HepG2 (cell line): ENCODE results near the gene OST4. TPM values are rescaled to one million over a fixed set of nuclear protein-coding genes. Genes with fewer than 3 reads are reported as not detected.

Source experiments
- ELF3 ChIP-seq: IDR thresholded peaks from 2 replicates; pipeline ENCODE4 v1.6.1; 2016; ENCODE audit warnings: missing genetic modification reagents, missing compliant biosample characterization
- GTF3A ChIP-seq: sonication (generic); formaldehyde crosslinking; conservative IDR thresholded peaks from 2 replicates; pipeline ENCODE4 v1.4.0; 2020; ENCODE audit warnings: mild to moderate bottlenecking, missing genetic modification reagents
- HCFC1 ChIP-seq: fragments of 150-350 bp; IDR thresholded peaks from 2 replicates; pipeline ENCODE4 v1.6.1; 2014; ENCODE audit warnings: low read depth, low read length
- HNRNPK ChIP-seq: fragments of 200-400 bp; formaldehyde crosslinking; IDR thresholded peaks from 2 replicates; pipeline ENCODE4 v1.6.1; 2018; ENCODE audit warnings: low read length, low read depth, moderate library complexity, mild to moderate bottlenecking; ENCODE audit not compliant: poor library complexity, severe bottlenecking
- JDP2 ChIP-seq: sonication (generic); formaldehyde crosslinking; IDR thresholded peaks from 2 replicates; pipeline ENCODE4 v1.8.1; 2022; ENCODE audit warnings: missing genetic modification reagents, borderline replicate concordance
- POLR2G ChIP-seq: fragments of 200-400 bp; formaldehyde crosslinking; IDR thresholded peaks from 2 replicates; pipeline ENCODE4 v1.6.1; 2018; ENCODE audit warnings: mild to moderate bottlenecking, low read depth, low read length, moderate library complexity
- RBM39 ChIP-seq: fragments of 200-400 bp; formaldehyde crosslinking; IDR thresholded peaks from one replicate; pipeline ENCODE4 v1.6.1; 2018; ENCODE audit warnings: antibody characterized with exemption, mild to moderate bottlenecking, low read depth, low read length; ENCODE audit not compliant: poor library complexity, severe bottlenecking
- SATB2 ChIP-seq: sonication (generic); formaldehyde crosslinking; IDR thresholded peaks from 2 replicates; pipeline ENCODE4 v1.5.0; 2020; ENCODE audit warnings: missing genetic modification reagents
- SIN3A ChIP-seq: IDR thresholded peaks from 2 replicates; pipeline ENCODE4 v1.6.1; 2011; ENCODE audit warnings: low read depth, mild to moderate bottlenecking, control low read depth, low read length, borderline replicate concordance
- SNAPC2 ChIP-seq: sonication (generic); formaldehyde crosslinking; IDR thresholded peaks from 2 replicates; pipeline ENCODE4 v1.8.1; 2022; ENCODE audit warnings: mild to moderate bottlenecking, missing genetic modification reagents
- TAF1 ChIP-seq: sonication (generic); formaldehyde crosslinking; IDR thresholded peaks from 2 replicates; pipeline ENCODE4 v1.4.0; 2020; ENCODE audit warnings: missing genetic modification reagents
- ZBTB7B ChIP-seq: sonication (generic); formaldehyde crosslinking; IDR thresholded peaks from 2 replicates; pipeline ENCODE4 v1.4.0; 2020; ENCODE audit warnings: missing genetic modification reagents
- ZNF264 ChIP-seq: sonication (generic); formaldehyde crosslinking; IDR thresholded peaks from 2 replicates; pipeline ENCODE4 v1.4.0; 2020; ENCODE audit warnings: missing genetic modification reagents
- ZNF33B ChIP-seq: sonication (generic); formaldehyde crosslinking; IDR thresholded peaks from 2 replicates; pipeline ENCODE4 v1.5.1; 2020; ENCODE audit warnings: mild to moderate bottlenecking, missing genetic modification reagents
- ZNF34 ChIP-seq: sonication (generic); formaldehyde crosslinking; IDR thresholded peaks from 2 replicates; pipeline ENCODE4 v1.4.0; 2020; ENCODE audit warnings: mild to moderate bottlenecking, missing genetic modification reagents, borderline replicate concordance
- ZNF557 ChIP-seq: sonication (generic); formaldehyde crosslinking; IDR thresholded peaks from 2 replicates; pipeline ENCODE4 v1.4.0; 2020; ENCODE audit warnings: missing genetic modification reagents
- ZNF607 ChIP-seq: sonication (generic); formaldehyde crosslinking; IDR thresholded peaks from 2 replicates; pipeline ENCODE4 v1.5.1; 2020; ENCODE audit warnings: missing genetic modification reagents, mild to moderate bottlenecking, borderline replicate concordance
- ZNF749 ChIP-seq: sonication (generic); formaldehyde crosslinking; IDR thresholded peaks from 2 replicates; pipeline ENCODE4 v1.8.0; 2022; ENCODE audit warnings: mild to moderate bottlenecking, missing genetic modification reagents, moderate library complexity, borderline replicate concordance
- ZNF780A ChIP-seq: sonication (generic); formaldehyde crosslinking; IDR thresholded peaks from 2 replicates; pipeline ENCODE4 v1.8.0; 2022; ENCODE audit warnings: mild to moderate bottlenecking, missing genetic modification reagents, moderate library complexity
- ZSCAN29 ChIP-seq: sonication (generic); formaldehyde crosslinking; conservative IDR thresholded peaks from 2 replicates; pipeline ENCODE4 v1.4.0; 2020; ENCODE audit warnings: mild to moderate bottlenecking, missing genetic modification reagents
- polyA plus RNA-seq, 8 experiments: library from polyadenylated mRNA; depleted of rRNA in 3 of 8; stranded (reverse) in 7 of 8; unstranded in 1 of 8; fragments of >200 nt; fragmentation: Illumina TruSeq in 4 of 8; extraction: Trizol in 4 of 8; gene quantifications; 2 replicates each; pipeline versions ENCODE4 v1.2.1 to v1.2.3, GENCODE V29; 2011 to 2016; ENCODE audit warnings: low read depth in 4 of 8, missing spikeins in 1 of 8, mixed read lengths in 1 of 8; ENCODE audit not compliant: insufficient read depth in 1 of 8
- total RNA-seq, 5 experiments: library from RNA; depleted of rRNA; stranded (reverse); fragments of >200 nt; fragmentation: Illumina TruSeq; extraction: Trizol; gene quantifications; 2 replicates each; pipeline ENCODE4 v1.2.3, GENCODE V29; 2016; ENCODE audit warnings: low read depth in 1 of 5
- TF ChIP-seq, protein P1 (sequence below): sonication (generic); formaldehyde crosslinking; IDR thresholded peaks from 2 replicates; pipeline ENCODE4 v1.5.0; 2020; ENCODE audit warnings: missing genetic modification reagents
- TF ChIP-seq, protein P2 (sequence below): IDR thresholded peaks from 2 replicates; pipeline ENCODE4 v1.6.1; 2012; ENCODE audit warnings: low read depth, low read length, improper control_type of control experiment
- TF ChIP-seq, protein P3 (sequence below): sonication (generic); formaldehyde crosslinking; IDR thresholded peaks from 2 replicates; pipeline ENCODE4; 2020; ENCODE audit warnings: missing genetic modification reagents, mild to moderate bottlenecking, borderline replicate concordance

The OST4 gene
- total and polyA plus RNA-seq, 2 of the 13 experiments (the other 11 are each of a cell fraction or from before 2014, with no cell fraction given), result 498 to 584 TPM

DNA sequence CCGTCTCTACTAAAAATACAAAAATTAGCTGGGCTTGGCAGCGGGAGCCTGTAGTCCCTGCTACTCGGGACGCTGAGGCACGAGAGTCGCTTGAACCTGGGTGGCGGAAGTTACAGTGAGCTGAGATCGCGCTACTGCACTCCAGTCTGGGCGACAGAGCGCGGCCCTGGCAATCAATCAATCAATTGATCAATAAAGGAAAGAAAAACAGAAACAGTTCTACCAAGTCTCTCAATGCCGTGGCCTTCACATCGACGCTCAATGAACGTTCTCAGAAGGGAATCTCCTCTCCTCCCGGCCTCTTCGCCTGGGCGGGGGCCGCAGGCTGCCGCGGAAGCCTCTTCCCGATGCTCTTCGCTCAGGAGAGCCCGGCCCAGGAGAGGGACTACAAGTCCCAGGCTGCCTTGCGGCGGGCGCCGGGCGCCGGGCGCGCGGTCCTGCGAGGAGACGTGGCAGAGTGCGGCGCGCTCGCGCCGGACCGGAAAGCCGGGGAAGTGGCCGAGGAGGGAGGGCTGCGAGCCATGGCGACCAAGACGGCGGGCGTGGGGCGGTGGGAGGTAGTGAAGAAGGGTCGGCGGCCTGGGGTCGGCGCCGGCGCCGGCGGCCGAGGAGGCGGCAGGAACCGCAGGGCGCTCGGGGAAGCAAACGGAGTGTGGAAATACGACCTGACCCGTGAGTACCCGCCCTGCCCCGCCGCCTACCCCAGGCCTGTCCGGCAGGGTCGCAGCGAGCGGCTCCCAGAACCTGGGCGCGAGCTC, 38.8 kb downstream of the OST4 start, which contains the start of gene TMEM214 (continued):
- peak; percentile 72; the same call in 1 of the 2 replicates for TF ChIP-seq ZNF780A
- peak; percentile 53; the same call in 1 of the 2 replicates for TF ChIP-seq ZNF33B (CRISPR knock-in tag)
- TF ChIP-seq, protein P1, sequence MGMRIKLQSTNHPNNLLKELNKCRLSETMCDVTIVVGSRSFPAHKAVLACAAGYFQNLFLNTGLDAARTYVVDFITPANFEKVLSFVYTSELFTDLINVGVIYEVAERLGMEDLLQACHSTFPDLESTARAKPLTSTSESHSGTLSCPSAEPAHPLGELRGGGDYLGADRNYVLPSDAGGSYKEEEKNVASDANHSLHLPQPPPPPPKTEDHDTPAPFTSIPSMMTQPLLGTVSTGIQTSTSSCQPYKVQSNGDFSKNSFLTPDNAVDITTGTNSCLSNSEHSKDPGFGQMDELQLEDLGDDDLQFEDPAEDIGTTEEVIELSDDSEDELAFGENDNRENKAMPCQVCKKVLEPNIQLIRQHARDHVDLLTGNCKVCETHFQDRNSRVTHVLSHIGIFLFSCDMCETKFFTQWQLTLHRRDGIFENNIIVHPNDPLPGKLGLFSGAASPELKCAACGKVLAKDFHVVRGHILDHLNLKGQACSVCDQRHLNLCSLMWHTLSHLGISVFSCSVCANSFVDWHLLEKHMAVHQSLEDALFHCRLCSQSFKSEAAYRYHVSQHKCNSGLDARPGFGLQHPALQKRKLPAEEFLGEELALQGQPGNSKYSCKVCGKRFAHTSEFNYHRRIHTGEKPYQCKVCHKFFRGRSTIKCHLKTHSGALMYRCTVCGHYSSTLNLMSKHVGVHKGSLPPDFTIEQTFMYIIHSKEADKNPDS, result no peak
- TF ChIP-seq, protein P2, sequence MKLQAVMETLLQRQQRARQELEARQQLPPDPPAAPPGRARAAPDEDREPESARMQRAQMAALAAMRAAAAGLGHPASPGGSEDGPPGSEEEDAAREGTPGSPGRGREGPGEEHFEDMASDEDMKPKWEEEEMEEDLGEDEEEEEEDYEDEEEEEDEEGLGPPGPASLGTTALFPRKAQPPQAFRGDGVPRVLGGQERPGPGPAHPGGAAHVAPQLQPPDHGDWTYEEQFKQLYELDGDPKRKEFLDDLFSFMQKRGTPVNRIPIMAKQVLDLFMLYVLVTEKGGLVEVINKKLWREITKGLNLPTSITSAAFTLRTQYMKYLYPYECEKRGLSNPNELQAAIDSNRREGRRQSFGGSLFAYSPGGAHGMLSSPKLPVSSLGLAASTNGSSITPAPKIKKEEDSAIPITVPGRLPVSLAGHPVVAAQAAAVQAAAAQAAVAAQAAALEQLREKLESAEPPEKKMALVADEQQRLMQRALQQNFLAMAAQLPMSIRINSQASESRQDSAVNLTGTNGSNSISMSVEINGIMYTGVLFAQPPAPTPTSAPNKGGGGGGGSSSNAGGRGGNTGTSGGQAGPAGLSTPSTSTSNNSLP, result no peak
- TF ChIP-seq TAF1 (CRISPR knock-in tag), result peak; percentile 76
- TF ChIP-seq JDP2 (CRISPR knock-in tag), result peak; percentile 28; the same call in 1 of the 2 replicates
- peak; percentile 91 for TF ChIP-seq SIN3A
- TF ChIP-seq ZSCAN29 (CRISPR knock-in tag), result peak; percentile 82; the same call in 1 of the 2 replicates
- peak; percentile 89 for TF ChIP-seq HCFC1
- peak; percentile 48; the same call in 1 of the 2 replicates for TF ChIP-seq GTF3A (CRISPR knock-in tag)
- 0 out of 2 replicates have a peak, but pooled peaks have one; percentile 62 for TF ChIP-seq ZNF557
- peak; percentile 91 for TF ChIP-seq RBM39
- TF ChIP-seq SNAPC2 (CRISPR knock-in tag), result peak; percentile 96
- 0 out of 2 replicates have a peak, but pooled peaks have one; percentile 39 for TF ChIP-seq SATB2 (CRISPR knock-in tag)
- TF ChIP-seq ZNF264 (CRISPR knock-in tag), result peak; percentile 63
- peak; percentile 69; the same call in 1 of the 2 replicates for TF ChIP-seq ZNF749 (CRISPR knock-in tag)
- TF ChIP-seq, protein P3, sequence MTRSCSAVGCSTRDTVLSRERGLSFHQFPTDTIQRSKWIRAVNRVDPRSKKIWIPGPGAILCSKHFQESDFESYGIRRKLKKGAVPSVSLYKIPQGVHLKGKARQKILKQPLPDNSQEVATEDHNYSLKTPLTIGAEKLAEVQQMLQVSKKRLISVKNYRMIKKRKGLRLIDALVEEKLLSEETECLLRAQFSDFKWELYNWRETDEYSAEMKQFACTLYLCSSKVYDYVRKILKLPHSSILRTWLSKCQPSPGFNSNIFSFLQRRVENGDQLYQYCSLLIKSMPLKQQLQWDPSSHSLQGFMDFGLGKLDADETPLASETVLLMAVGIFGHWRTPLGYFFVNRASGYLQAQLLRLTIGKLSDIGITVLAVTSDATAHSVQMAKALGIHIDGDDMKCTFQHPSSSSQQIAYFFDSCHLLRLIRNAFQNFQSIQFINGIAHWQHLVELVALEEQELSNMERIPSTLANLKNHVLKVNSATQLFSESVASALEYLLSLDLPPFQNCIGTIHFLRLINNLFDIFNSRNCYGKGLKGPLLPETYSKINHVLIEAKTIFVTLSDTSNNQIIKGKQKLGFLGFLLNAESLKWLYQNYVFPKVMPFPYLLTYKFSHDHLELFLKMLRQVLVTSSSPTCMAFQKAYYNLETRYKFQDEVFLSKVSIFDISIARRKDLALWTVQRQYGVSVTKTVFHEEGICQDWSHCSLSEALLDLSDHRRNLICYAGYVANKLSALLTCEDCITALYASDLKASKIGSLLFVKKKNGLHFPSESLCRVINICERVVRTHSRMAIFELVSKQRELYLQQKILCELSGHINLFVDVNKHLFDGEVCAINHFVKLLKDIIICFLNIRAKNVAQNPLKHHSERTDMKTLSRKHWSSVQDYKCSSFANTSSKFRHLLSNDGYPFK (CRISPR knock-in tag), result no peak; the same call in 1 of the 2 replicates
- TF ChIP-seq POLR2G, result peak; percentile 98
- peak; percentile 41 for TF ChIP-seq ZBTB7B (CRISPR knock-in tag)
- peak; percentile 95 for TF ChIP-seq HNRNPK
- TF ChIP-seq ELF3 (CRISPR knock-in tag), result peak; percentile 83
- peak; percentile 98; the same call in 1 of the 2 replicates for TF ChIP-seq ZNF607 (CRISPR knock-in tag)
- 0 out of 2 replicates have a peak, but pooled peaks have one; percentile 89 for TF ChIP-seq ZNF34 (CRISPR knock-in tag)
